ENCODE data around the gene PPM1L. TPM values are rescaled to one million over a fixed set of nuclear protein-coding genes. Genes with fewer than 3 reads are reported as not detected.

PPM1L gene
- polyA plus RNA-seq, 1 experiment: 0.66 TPM

DNA sequence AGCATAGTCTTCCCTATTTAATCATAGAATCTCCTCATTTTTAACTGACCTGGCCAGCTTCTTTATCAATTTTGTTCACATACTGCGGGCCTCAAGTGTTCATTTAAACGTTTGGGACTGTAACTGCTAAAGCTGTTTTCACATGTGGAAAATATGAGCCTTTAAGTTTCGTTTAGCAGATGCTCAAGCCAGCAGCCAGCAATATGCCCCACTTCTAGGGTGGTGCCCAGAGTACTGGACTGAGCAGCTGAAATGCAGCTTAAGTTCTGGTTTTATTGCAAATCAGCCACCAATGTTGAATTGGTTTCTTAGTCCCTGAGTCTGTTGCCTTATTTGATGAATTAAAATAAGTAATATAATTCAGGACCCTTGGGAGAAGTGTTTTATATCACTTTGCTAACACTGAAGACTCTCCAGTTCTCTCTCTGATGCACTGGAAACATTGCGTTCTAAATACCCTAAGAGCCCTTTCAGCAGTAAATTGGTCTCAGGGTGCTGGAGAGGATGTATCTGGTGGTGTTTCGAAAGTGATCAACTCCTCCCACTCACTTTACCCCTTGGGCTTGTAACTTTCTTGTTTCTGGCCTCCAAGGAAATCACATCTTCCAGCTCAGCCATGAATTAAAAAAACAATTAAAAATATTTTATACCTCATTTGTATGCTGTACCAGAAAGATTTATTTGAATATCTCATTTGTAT, 287.5 kb downstream of the PPM1L start:
- no peak for DNase-seq (ENCODE audit: low read depth)
- TF ChIP-seq, protein P1, sequence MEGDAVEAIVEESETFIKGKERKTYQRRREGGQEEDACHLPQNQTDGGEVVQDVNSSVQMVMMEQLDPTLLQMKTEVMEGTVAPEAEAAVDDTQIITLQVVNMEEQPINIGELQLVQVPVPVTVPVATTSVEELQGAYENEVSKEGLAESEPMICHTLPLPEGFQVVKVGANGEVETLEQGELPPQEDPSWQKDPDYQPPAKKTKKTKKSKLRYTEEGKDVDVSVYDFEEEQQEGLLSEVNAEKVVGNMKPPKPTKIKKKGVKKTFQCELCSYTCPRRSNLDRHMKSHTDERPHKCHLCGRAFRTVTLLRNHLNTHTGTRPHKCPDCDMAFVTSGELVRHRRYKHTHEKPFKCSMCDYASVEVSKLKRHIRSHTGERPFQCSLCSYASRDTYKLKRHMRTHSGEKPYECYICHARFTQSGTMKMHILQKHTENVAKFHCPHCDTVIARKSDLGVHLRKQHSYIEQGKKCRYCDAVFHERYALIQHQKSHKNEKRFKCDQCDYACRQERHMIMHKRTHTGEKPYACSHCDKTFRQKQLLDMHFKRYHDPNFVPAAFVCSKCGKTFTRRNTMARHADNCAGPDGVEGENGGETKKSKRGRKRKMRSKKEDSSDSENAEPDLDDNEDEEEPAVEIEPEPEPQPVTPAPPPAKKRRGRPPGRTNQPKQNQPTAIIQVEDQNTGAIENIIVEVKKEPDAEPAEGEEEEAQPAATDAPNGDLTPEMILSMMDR (IDR thresholded peaks at IDR 0.05; ENCODE audit: insufficient read depth, low read depth, low read length): no peak
- ChIA-PET POLR2A (no interaction called here), CTCF (no interaction called here)
- Histone ChIP-seq H3K36me3 (ENCODE audit: control insufficient read depth, insufficient read depth, low read length) (no peaks in the 10 kb centered on the region), H3K4me3 (ENCODE audit: low read depth, low read length) (no peak overlapping the region), H3K27me3 (ENCODE audit: control insufficient read depth, insufficient read depth, low read length) (no peaks in the 10 kb centered on the region)

DNA sequence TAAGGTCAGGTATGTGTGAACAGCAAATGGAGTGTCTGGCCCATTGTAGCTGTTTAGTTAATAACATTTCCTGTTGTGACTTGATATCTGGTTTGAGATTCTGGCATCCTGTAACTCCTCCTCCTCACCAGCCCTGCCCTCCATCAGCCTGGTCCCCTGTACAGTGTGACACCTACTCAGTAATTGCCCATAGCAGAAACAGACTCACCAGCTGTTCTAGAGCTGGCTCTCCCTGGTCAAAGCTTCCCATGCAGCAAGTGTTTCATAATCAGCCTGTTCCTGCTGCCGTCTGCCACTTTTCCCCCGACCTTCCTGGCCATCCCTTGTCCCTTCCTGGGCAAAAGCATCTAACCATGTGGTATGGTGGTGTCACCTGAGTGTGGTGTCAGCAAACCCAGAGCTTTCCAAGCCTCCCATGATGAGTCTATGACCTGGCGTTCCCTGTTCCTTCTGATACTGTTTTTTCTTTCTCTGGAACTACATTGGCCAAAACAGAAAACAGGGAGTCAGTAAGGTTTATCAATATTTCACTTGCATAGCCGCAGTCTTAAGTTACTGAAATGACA, 293.7 kb downstream of the PPM1L start:
- no peak for DNase-seq (ENCODE audit: low read depth)
- POLR2A ChIA-PET: no interaction called here
- TF ChIP-seq, protein P1 (IDR thresholded peaks at IDR 0.05; ENCODE audit: insufficient read depth, low read depth, low read length): no peak
- Histone ChIP-seq H3K4me3 (ENCODE audit: low read depth, low read length) (no peak overlapping the region), H3K36me3 (ENCODE audit: control insufficient read depth, insufficient read depth, low read length) (no peaks in the 10 kb centered on the region), H3K27me3 (ENCODE audit: control insufficient read depth, insufficient read depth, low read length) (no peaks in the 10 kb centered on the region)
- CTCF ChIA-PET: interaction anchor here (0.6 kb wide), 1 partner anchor 225 kb away, joined by 3 read pairs; no protein-coding TSS in a partner anchor

DNA sequence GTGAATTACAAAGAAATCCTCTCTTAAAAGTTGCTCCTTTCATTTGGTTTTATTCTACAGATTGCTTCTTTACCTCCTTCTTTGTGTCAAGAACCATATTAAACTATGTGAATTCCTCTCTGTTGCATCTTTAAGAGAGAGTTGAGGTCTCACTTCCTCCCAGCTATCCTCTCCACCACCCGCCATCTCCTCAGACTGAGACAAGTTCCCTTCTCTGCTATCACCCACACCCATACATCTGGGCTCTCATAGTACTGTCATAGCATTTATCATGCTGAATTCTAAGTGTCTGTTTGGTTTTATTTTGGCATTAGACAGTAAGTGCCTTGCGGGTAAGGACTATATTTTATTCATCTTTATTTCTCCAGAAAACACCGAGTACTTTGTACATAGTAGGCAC, 294.9 kb downstream of the PPM1L start:
- POLR2A ChIA-PET: no interaction called here
- no peak for DNase-seq (ENCODE audit: low read depth)
- TF ChIP-seq, protein P1 (IDR thresholded peaks at IDR 0.05; ENCODE audit: insufficient read depth, low read depth, low read length): no peak
- no peak overlapping the region for H3K4me3 ChIP-seq (ENCODE audit: low read depth, low read length)
- H3K27me3 ChIP-seq (ENCODE audit: control insufficient read depth, insufficient read depth, low read length): no peaks in the 10 kb centered on the region
- CTCF ChIA-PET: no interaction called here
- H3K36me3 ChIP-seq (ENCODE audit: control insufficient read depth, insufficient read depth, low read length): no peaks in the 10 kb centered on the region

GRCh38 chr3:161051856-161052255, 295.8 kb downstream of the PPM1L start:
- no peaks in the 10 kb centered on the region for H3K36me3 ChIP-seq (ENCODE audit: control insufficient read depth, insufficient read depth, low read length)
- no peaks in the 10 kb centered on the region for H3K27me3 ChIP-seq (ENCODE audit: control insufficient read depth, insufficient read depth, low read length)
- H3K4me3 ChIP-seq (ENCODE audit: low read depth, low read length): no peak overlapping the region
- TF ChIP-seq, protein P1 (IDR thresholded peaks at IDR 0.05; ENCODE audit: insufficient read depth, low read depth, low read length): no peak
- no peak for DNase-seq (ENCODE audit: low read depth)
- POLR2A ChIA-PET: no interaction called here
- CTCF ChIA-PET: no interaction called here

GRCh38 chr3:161054860-161055604, 299.0 kb downstream of the PPM1L start:
- ChIA-PET POLR2A (no interaction called here), CTCF (interaction anchor here (0.6 kb wide), 1 partner anchor 1758 kb away, joined by 3 read pairs; no protein-coding TSS in a partner anchor)
- no peak for DNase-seq (ENCODE audit: low read depth)
- no peaks in the 10 kb centered on the region for H3K27me3 ChIP-seq (ENCODE audit: control insufficient read depth, insufficient read depth, low read length)
- no peaks in the 10 kb centered on the region for H3K36me3 ChIP-seq (ENCODE audit: control insufficient read depth, insufficient read depth, low read length)
- TF ChIP-seq, protein P1 (IDR thresholded peaks at IDR 0.05; ENCODE audit: insufficient read depth, low read depth, low read length): no peak
- no peak overlapping the region for H3K4me3 ChIP-seq (ENCODE audit: low read depth, low read length)
